K562 treated with DMSO at 1 percent for 48 hours (cell line): ENCODE measurements around the gene MRAP2. TPM values are rescaled to one million over a fixed set of nuclear protein-coding genes. Genes with fewer than 3 reads are reported as not detected.

Experiments
- total RNA-seq: library from RNA; unstranded; fragments of 300-600 nt; gene quantifications from 2 replicates; pipeline ENCODE4 v1.2.3, GENCODE V29; 2022; ENCODE audit warnings: low replicate concordance; ENCODE audit errors: extremely low read depth

Gene MRAP2, protein sequence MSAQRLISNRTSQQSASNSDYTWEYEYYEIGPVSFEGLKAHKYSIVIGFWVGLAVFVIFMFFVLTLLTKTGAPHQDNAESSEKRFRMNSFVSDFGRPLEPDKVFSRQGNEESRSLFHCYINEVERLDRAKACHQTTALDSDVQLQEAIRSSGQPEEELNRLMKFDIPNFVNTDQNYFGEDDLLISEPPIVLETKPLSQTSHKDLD
- not detected in 2 replicates for total RNA-seq

DNA sequence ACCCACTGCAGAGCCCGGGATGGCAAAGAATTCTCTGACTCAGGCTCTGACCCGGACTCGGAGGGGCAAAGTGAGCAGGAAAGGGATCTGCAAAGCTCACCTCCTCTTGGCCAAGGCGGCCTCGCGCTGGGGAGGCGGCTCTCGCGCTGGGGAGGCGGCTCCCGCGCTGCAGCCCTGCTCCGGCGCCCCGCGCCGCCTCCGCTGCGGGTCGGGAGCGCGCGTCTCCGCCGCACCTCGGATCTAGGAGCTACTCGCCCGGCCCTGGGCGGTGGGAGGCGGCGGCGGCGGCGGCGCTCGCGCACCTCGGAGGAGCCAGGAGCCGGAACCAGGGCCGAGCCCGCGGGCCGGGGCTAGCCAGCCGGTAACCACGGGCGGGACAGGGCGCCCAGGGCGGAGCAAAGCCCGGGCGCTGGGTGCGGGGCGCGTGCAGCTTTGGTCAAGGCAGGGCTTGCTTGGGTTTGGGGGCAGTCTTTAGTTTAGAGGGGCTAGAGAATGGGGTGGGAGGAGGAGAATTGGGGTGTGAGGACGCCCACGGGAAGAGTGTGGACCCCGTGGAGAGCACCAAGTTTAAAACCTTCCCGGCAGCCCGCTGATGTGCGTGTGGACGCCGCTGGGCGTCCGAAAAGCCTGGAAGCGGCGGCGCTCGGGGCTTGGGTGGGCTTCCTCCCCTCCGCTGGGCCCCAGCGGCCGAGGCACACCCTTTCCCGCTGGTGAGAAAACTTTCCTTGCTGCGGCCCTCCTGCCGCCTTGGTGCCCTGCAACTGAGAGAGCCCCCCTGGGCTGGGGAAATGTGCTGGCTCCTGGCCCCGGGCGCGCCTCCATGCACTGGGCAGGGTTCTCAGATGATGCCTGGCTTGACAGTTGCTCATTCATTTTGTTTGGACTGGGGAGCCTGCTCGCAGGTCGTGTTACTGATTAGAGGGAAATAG lies at the start of gene MRAP2:
MRAP2 (plus strand) TSS at position 250 of the 929 bp plus-strand sequence. CDS start 21,547 bp downstream, outside the sequence.

Other genes starting within 250 kb of the MRAP2 start
- gene RIPPLY2, start 180.4 kb upstream of the MRAP2 start, total RNA-seq = not detected in 2 replicates
- not detected in 2 replicates for gene CYB5R4, start 174.1 kb upstream of the MRAP2 start, total RNA-seq
- not detected in 2 replicates for gene CEP162, start 193.9 kb downstream of the MRAP2 start, total RNA-seq